OCI-LY3 (cell line): ENCODE results near the gene ZC3H7A.

ENCODE experiments used
- CTCF ChIP-seq: fragments of 200-600, 300-600 bp; sonication (generic); IDR thresholded peaks from 2 replicates; pipeline ENCODE4 v1.5.1; 2014; ENCODE audit warnings: antibody characterized with exemption, low read length, low read depth
- EZH2phosphoT487 ChIP-seq: fragments of 200-600 bp; shearing (Covaris generic); IDR thresholded peaks from 2 replicates; pipeline ENCODE4 v1.6.1; 2018; ENCODE audit warnings: antibody characterized with exemption, mixed run types, low read depth

GRCh38 chr16:11757671-11758545 is 39.1 kb downstream of the ZC3H7A start:
- TF ChIP-seq CTCF (no peak), EZH2phosphoT487 (no peak)
